Hepatocyte (in vitro differentiated cells): ENCODE measurements around the gene MICAL3. TPM values are rescaled to one million over a fixed set of nuclear protein-coding genes. Genes with fewer than 3 reads are reported as not detected.

ENCODE experiments used
- DNase-seq: peaks from one replicate; pipeline ENCODE4 v3.0.0-alpha.2; 2016; ENCODE audit warnings: low spot score
- H2AFZ ChIP-seq: fragments of 200-600 bp; sonication (generic); 2 replicates; pipeline ENCODE4 v1.6.0; 2016; ENCODE audit warnings: antibody characterized with exemption, mild to moderate bottlenecking
- H3K27ac ChIP-seq: fragments of 200-600 bp; sonication (generic); 2 replicates; pipeline ENCODE4 v1.5.1; 2016; ENCODE audit warnings: mild to moderate bottlenecking
- H3K27me3 ChIP-seq: fragments of 200-600 bp; sonication (generic); 2 replicates; pipeline ENCODE4 v1.6.1; 2016
- H3K36me3 ChIP-seq: fragments of 200-600 bp; sonication (generic); replicated peaks from 2 replicates; pipeline ENCODE4 v1.5.1; 2016; ENCODE audit warnings: low read depth; ENCODE audit not compliant: insufficient read depth
- H3K4me1 ChIP-seq: fragments of 200-600 bp; sonication (generic); 2 replicates; pipeline ENCODE4 v1.5.1; 2016; ENCODE audit warnings: mild to moderate bottlenecking, moderate library complexity; ENCODE audit not compliant: insufficient read depth
- H3K4me2 ChIP-seq: fragments of 200-600 bp; sonication (generic); 2 replicates; pipeline ENCODE4 v1.6.0; 2016
- H3K4me3 ChIP-seq: fragments of 200-600 bp; sonication (generic); 2 replicates; pipeline ENCODE4 v1.5.1; 2016; ENCODE audit warnings: mild to moderate bottlenecking
- H3K79me2 ChIP-seq: fragments of 200-600 bp; sonication (generic); 2 replicates; pipeline ENCODE4 v1.6.0; 2017; ENCODE audit warnings: mild to moderate bottlenecking
- H3K9me2 ChIP-seq: fragments of 200-600 bp; sonication (generic); replicated peaks from 2 replicates; pipeline ENCODE4 v1.6.0; 2017; ENCODE audit warnings: mild to moderate bottlenecking; ENCODE audit not compliant: insufficient read depth
- H3K9me3 ChIP-seq: fragments of 200-600 bp; sonication (generic); 2 replicates; pipeline ENCODE4 v1.5.1; 2016; ENCODE audit warnings: low read depth, mild to moderate bottlenecking
- H4K20me1 ChIP-seq: fragments of 200-600 bp; sonication (generic); 2 replicates; pipeline ENCODE4 v1.6.0; 2016; ENCODE audit warnings: mild to moderate bottlenecking; ENCODE audit not compliant: insufficient read depth, poor library complexity, severe bottlenecking
- CTCF ChIP-seq: fragments of 200-600 bp; sonication (generic); IDR thresholded peaks from 2 replicates; pipeline ENCODE4 v1.5.1; 2016; ENCODE audit warnings: antibody characterized with exemption, mild to moderate bottlenecking; ENCODE audit not compliant: poor library complexity
- EZH2 ChIP-seq: fragments of 200-600 bp; sonication (generic); IDR thresholded peaks from 2 replicates; pipeline ENCODE4 v1.6.1; 2016; ENCODE audit warnings: antibody characterized with exemption, mild to moderate bottlenecking, borderline replicate concordance
- EZH2phosphoT487 ChIP-seq: fragments of 200-600 bp; sonication (generic); IDR thresholded peaks from one replicate; pipeline ENCODE4 v1.6.1; 2018; ENCODE audit warnings: antibody characterized with exemption, mild to moderate bottlenecking, low read depth, moderate library complexity; ENCODE audit not compliant: unreplicated experiment, severe bottlenecking
- WGBS: methylation state at CpG from one replicate; pipeline ENCODE4 v1.1.6; 2016; ENCODE audit warnings: low lambda C conversion rate; ENCODE audit errors: missing lambda C conversion rate; 5-methylcytosine and 5-hydroxymethylcytosine counted together
- polyA plus RNA-seq: library from polyadenylated mRNA; unstranded; fragments of >200 nt; fragmentation: Nextera tagmentation; extraction: Ambion mirVana; gene quantifications from 2 replicates; pipeline ENCODE4 v1.2.1, GENCODE V29; 2016
- total RNA-seq: library from RNA; depleted of rRNA; stranded (reverse); fragments of >200 nt; gene quantifications from 2 replicates; pipeline ENCODE4 v1.2.3, GENCODE V29; 2014

The MICAL3 gene
- total and polyA plus RNA-seq, 2 experiments from 2014 or later, result 4.6 to 22.7 TPM

DNA sequence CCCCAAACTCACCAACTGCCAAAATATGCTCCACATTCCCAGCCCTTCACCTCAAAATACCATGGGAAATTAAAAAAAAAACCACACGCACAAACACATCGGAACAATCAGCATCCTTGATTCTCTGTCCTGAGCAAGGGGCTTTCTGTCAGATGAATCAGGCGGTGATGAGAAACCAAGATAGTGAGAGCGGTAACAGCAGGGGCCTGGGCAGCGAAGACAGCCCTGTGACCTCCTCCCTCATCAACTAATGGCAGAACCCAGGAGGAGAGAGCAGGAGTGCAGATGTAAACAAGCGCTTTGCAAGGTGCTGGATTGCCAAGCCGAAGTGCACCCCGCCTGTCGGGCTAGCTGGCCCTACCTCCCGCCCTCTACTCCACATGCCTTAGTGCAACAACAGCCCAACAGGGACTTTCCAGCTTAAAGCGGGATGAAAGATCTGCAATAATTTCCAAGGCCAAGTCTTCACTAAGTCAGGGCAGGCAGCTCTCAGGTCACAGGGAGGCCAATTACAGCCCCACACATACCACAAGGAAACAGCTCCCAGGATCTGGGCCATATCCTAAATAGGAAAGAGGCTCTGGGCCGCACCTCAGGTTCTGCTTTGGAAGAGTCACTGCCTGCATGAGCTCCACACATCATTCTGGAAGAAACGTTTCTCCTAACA is 177.9 kb downstream of the MICAL3 start:
- no peak overlapping the region for H3K4me3 ChIP-seq
- no peaks in the 10 kb centered on the region for H3K27me3 ChIP-seq
- H3K79me2 ChIP-seq, result no peaks in the 10 kb centered on the region
- no peak overlapping the region for H2AFZ ChIP-seq
- no peaks in the 10 kb centered on the region for H3K9me2 ChIP-seq
- DNase-seq, result no peak
- no peak overlapping the region for H3K27ac ChIP-seq
- 80% methylated on average over 13 of the region's 13 CpGs for WGBS
- no peak overlapping the region for H3K4me2 ChIP-seq
- no peaks in the 10 kb centered on the region for H3K9me3 ChIP-seq
- no peaks in the 10 kb centered on the region for H4K20me1 ChIP-seq
- no peaks in the 10 kb centered on the region for H3K36me3 ChIP-seq
- H3K4me1 ChIP-seq, result no peaks in the 10 kb centered on the region
- TF ChIP-seq EZH2phosphoT487 (no peak), CTCF (no peak), EZH2 (no peak)

GRCh38 chr22:17845790-17846189 is 178.6 kb downstream of the MICAL3 start:
- H3K4me2 ChIP-seq, result no peak overlapping the region
- no peak for DNase-seq
- H2AFZ ChIP-seq, result no peak overlapping the region
- no peaks in the 10 kb centered on the region for H3K4me1 ChIP-seq
- WGBS, result 80% methylated on average over 3 of the region's 3 CpGs
- no peak overlapping the region for H3K27ac ChIP-seq
- H3K4me3 ChIP-seq, result no peak overlapping the region
- no peaks in the 10 kb centered on the region for H3K27me3 ChIP-seq
- no peaks in the 10 kb centered on the region for H4K20me1 ChIP-seq
- H3K9me2 ChIP-seq, result no peaks in the 10 kb centered on the region
- no peaks in the 10 kb centered on the region for H3K36me3 ChIP-seq
- no peak for TF ChIP-seq CTCF
- no peak for TF ChIP-seq EZH2
- no peak for TF ChIP-seq EZH2phosphoT487
- no peaks in the 10 kb centered on the region for H3K79me2 ChIP-seq
- H3K9me3 ChIP-seq, result no peaks in the 10 kb centered on the region

DNA sequence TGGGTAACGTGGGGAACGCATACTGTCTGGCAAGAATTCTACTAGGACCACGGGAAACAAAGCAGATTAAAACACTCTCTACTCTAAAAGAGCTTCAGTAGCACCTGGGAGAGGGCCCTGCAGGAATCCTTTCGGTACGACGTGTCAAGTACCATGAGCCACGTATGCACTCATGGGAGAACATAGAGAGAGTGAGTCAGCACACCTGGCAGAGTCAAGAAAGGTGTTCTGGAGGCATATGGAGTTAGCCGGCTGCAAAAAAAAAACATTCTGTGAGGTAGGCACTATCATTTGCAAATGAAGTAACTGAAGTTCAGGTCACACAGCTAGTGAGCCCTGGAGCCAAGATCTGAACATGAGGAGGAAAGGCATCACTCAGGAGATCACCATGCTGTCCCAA is 179.0 kb downstream of the MICAL3 start:
- Histone ChIP-seq H3K9me3 (no peaks in the 10 kb centered on the region), H2AFZ (no peak overlapping the region), H4K20me1 (no peaks in the 10 kb centered on the region), H3K27me3 (no peaks in the 10 kb centered on the region), H3K79me2 (no peaks in the 10 kb centered on the region), H3K4me1 (no peaks in the 10 kb centered on the region), H3K36me3 (no peaks in the 10 kb centered on the region), H3K4me3 (no peak overlapping the region), H3K27ac (no peak overlapping the region), H3K9me2 (no peaks in the 10 kb centered on the region), H3K4me2 (no peak overlapping the region)
- DNase-seq, result no peak
- 89% methylated on average over 8 of the region's 8 CpGs for WGBS
- TF ChIP-seq EZH2 (no peak), CTCF (no peak), EZH2phosphoT487 (no peak)
